Spinal cord (tissue), 10 donors: Measurements from ENCODE around the gene KRT27. TPM values are rescaled to one million over a fixed set of nuclear protein-coding genes. Genes with fewer than 3 reads are reported as not detected.
"Not testable (repeated sequence)": the region's sequence is repeated elsewhere in the genome, so short reads cannot be mapped to it uniquely, and the experiment has no call there.

Experiments
- DNase-seq, 6 donors: peaks; one replicate each; pipeline versions ENCODE4 v3.0.0 to v3.0.0-alpha.2; 2013 to 2015; ENCODE audit warnings: low spot score in 6 of 6, low read depth in 4 of 6
- H3K27ac ChIP-seq: one replicate; pipeline ENCODE4 v1.5.1; 2013; ENCODE audit warnings: low read depth, low read length, control low read depth
- H3K27me3 ChIP-seq: one replicate; pipeline ENCODE4 v1.6.1; 2013; ENCODE audit warnings: low read length; ENCODE audit not compliant: control insufficient read depth, insufficient read depth
- H3K36me3 ChIP-seq: one replicate; pipeline ENCODE4 v1.6.1; 2013; ENCODE audit warnings: low read length; ENCODE audit not compliant: control insufficient read depth, insufficient read depth
- H3K4me1 ChIP-seq: one replicate; pipeline ENCODE4 v1.6.1; 2013; ENCODE audit warnings: low read length; ENCODE audit not compliant: control insufficient read depth, insufficient read depth
- H3K4me3 ChIP-seq: one replicate; pipeline ENCODE4 v1.5.1; 2013; ENCODE audit warnings: low read depth, low read length, control low read depth
- H3K9me3 ChIP-seq: one replicate; pipeline ENCODE4 v1.6.1; 2013; ENCODE audit warnings: low read length; ENCODE audit not compliant: control insufficient read depth, insufficient read depth
- WGBS: methylation state at CpG from one replicate; pipeline ENCODE4 v1.1.5; 2013; ENCODE audit warnings: missing lambda C conversion rate; ENCODE audit not compliant: insufficient coverage; 5-methylcytosine and 5-hydroxymethylcytosine counted together
- polyA plus RNA-seq, 2 donors: library from polyadenylated mRNA; unstranded; fragments of 120-200 nt; gene quantifications; one replicate each; pipeline ENCODE4 v1.2.1, GENCODE V29; 2013; ENCODE audit not compliant: insufficient read length in 2 of 2
- total RNA-seq, 2 donors: library from RNA; depleted of rRNA in 1 of 2; stranded (reverse); fragments of 120-200 nt in 1 of 2; fragments of >200 nt in 1 of 2; gene quantifications; one replicate each; pipeline versions ENCODE4 v1.2.3 to v1.2.4, GENCODE V29; 2013 to 2014
- donor health status: healthy.

KRT27 gene
- total and polyA plus RNA-seq, 4 donors, result not detected

- WGBS, result no CpG with 5 or more reads among the region's 2 CpGs
- no peak overlapping the region for H3K27ac ChIP-seq
- H3K9me3 ChIP-seq, result peaks cover 3% of the 10 kb centered on the region
- no peak for DNase-seq
- no peaks in the 10 kb centered on the region for H3K36me3 ChIP-seq
- no peaks in the 10 kb centered on the region for H3K4me1 ChIP-seq
- H3K27me3 ChIP-seq, result peaks cover 2% of the 10 kb centered on the region
- H3K4me3 ChIP-seq, result no peak overlapping the region
These were observed 16.7 kb downstream of the KRT27 start for GRCh38 chr17:40765657-40766056.

GRCh38 chr17:40763752-40764151 is 18.6 kb downstream of the KRT27 start:
- no peak overlapping the region for H3K4me3 ChIP-seq
- peaks cover 9% of the 10 kb centered on the region for H3K9me3 ChIP-seq
- H3K27me3 ChIP-seq, result no peaks in the 10 kb centered on the region
- H3K27ac ChIP-seq, result no peak overlapping the region
- H3K36me3 ChIP-seq, result no peaks in the 10 kb centered on the region
- no CpG with 5 or more reads among the region's 1 CpG for WGBS
- H3K4me1 ChIP-seq, result no peaks in the 10 kb centered on the region
- DNase-seq, result no peak

DNA sequence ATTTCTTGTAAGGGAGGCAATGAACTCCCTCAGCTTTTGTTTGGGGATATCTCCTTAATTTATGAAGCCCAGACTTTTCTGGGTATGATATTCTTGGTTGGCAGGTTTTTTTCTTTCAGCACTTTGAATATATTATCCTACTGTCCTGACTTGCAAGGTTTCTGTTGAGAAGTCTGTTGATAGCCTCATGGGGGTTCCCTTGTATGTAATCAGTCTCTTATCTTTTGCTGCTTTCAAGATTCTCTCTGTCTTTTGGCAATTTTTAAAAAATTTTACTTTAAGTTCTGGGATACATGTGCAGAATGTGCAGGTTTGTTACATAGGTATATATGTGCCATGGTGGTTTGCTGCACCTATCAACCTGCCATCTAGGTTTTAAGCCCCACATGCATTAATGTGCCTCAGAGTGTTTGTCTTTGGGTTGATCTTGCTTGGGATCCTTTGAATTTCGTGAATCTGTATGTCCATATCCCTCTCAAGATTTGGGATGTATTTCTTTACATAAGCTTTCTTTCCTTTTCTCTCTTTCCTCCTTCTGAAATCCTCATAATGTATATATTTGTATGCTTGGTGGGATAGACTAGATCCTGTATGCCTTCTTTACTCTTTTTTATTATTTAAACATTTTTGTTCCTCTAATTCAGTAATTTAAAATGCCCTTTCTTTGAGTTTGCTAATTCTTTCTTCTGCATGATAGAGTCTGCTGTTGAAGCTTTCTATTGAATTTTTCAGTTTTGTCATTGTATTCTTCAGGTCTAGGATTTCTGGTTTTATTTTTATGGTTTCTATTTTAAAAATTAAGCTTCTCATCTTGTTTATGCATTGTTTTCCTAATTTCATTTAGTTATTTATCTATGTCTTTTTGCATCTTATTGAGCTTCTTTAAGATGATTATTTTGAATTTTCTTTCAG is 22.0 kb downstream of the KRT27 start:
- H3K36me3 ChIP-seq, result no peaks in the 10 kb centered on the region

GRCh38 chr17:40755231-40755630 is 27.1 kb downstream of the KRT27 start, which contains the start of gene KRT25:
Gene KRT25, minus strand, starts transcription at chr17:40755331. Its CDS starts 60 bp downstream, at chr17:40755271.
- 90% methylated on average over 3 of the region's 4 CpGs for WGBS
- no peaks in the 10 kb centered on the region for H3K36me3 ChIP-seq
- H3K4me1 ChIP-seq, result no peaks in the 10 kb centered on the region
- no peak within 1 kb of the TSS for H3K4me3 ChIP-seq
- peak in 1 of 6 donors; percentile 5 for DNase-seq
- H3K27me3 ChIP-seq, result no peaks in the 10 kb centered on the region
- no peak within 1 kb of the TSS for H3K27ac ChIP-seq
- peaks cover 2% of the 10 kb centered on the region for H3K9me3 ChIP-seq

More for the DNA sequence above, 22.0 kb downstream of the KRT27 start:
- DNase-seq, result no peak
- no CpG with 5 or more reads among the region's 1 CpG for WGBS
- H3K9me3 ChIP-seq, result peaks cover 9% of the 10 kb centered on the region
- no peak overlapping the region for H3K27ac ChIP-seq
- no peak overlapping the region for H3K4me3 ChIP-seq
- H3K27me3 ChIP-seq, result no peaks in the 10 kb centered on the region
- no peaks in the 10 kb centered on the region for H3K4me1 ChIP-seq

DNA sequence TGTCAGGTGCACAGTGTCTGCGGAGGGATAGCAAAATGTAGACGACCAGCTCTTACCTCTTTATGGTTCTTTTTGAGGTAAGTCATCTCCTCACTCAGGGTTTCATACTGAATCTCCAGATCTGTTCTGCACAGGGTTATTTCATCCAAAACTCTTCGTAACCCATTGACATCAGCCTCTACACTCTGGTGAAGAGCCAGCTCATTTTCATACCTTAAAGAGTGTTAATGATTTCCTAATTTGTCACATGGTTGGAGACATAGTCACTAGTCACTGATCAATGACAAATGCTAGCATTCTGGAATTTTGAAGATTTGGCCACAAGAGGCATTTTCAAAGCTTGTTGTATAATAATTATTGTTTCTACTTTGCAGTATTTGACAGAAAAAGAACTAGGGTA is 28.5 kb downstream of the KRT27 start:
- no peak for DNase-seq
- Histone ChIP-seq H3K4me3 (no peak overlapping the region), H3K27me3 (no peaks in the 10 kb centered on the region), H3K27ac (no peak overlapping the region), H3K9me3 (no peaks in the 10 kb centered on the region), H3K4me1 (no peaks in the 10 kb centered on the region), H3K36me3 (no peaks in the 10 kb centered on the region)
- no CpG with 5 or more reads among the region's 3 CpGs for WGBS

DNA sequence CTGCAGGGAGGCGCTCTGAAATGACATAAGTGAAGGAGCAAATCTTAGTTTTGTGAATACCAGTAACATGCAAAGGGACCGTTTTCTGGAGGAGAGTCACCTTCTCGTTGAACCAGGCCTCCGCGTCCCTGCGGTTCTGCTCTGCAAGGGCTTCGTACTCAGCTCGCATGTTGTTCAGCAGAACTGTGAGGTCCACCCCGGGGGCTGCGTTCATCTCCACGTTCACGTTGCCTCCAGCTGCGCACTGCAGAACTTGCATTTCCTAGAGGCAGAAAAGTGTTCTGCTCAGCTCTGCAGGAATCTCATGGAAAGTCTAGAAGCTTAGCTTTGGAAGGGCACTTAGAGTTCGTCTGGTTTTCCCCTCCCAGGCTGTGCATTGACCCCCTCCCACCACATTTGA is 31.3 kb downstream of the KRT27 start:
- no peak for DNase-seq
- 80% methylated on average over 13 of the region's 14 CpGs for WGBS
- H3K36me3 ChIP-seq, result no peaks in the 10 kb centered on the region
- H3K9me3 ChIP-seq, result no peaks in the 10 kb centered on the region
- H3K27ac ChIP-seq, result no peak overlapping the region
- no peaks in the 10 kb centered on the region for H3K27me3 ChIP-seq
- H3K4me3 ChIP-seq, result no peak overlapping the region
- no peaks in the 10 kb centered on the region for H3K4me1 ChIP-seq

GRCh38 chr17:40750391-40750790 is 32.0 kb downstream of the KRT27 start:
- no peak for DNase-seq
- H3K27me3 ChIP-seq, result no peaks in the 10 kb centered on the region
- no CpG with 5 or more reads among the region's 6 CpGs for WGBS

DNA sequence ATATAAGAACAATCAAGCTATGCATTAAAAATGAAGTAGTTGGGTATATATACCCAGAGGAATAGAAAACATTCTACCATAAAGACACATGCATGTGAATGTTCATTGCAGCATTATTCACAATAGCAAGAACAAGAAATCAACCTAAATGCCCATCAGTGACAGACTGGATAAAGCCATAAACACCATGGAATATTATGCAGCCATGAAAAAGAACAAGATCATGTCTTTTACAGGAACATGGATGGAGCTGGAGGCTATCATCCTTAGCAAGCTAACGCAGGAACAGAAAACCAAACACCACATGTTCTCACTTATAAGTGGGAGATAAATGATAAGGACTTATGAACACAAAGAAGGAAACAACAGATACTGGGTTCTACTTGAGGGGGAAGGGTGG is 33.7 kb downstream of the KRT27 start:
- not testable (repeated sequence) for DNase-seq, H3K27me3 ChIP-seq, H3K4me3 ChIP-seq, H3K9me3 ChIP-seq, H3K4me1 ChIP-seq, H3K27ac ChIP-seq, H3K36me3 ChIP-seq
- no CpG with 5 or more reads among the region's 1 CpG for WGBS

More at GRCh38 chr17:40750391-40750790, 32.0 kb downstream of the KRT27 start:
- H3K36me3 ChIP-seq, result no peaks in the 10 kb centered on the region
- no peaks in the 10 kb centered on the region for H3K4me1 ChIP-seq
- H3K27ac ChIP-seq, result no peak overlapping the region
- no peak overlapping the region for H3K4me3 ChIP-seq
- H3K9me3 ChIP-seq, result no peaks in the 10 kb centered on the region

GRCh38 chr17:40738553-40738952 is 43.8 kb downstream of the KRT27 start:
- H3K9me3 ChIP-seq, result no peaks in the 10 kb centered on the region
- DNase-seq, result no peak
- no peak overlapping the region for H3K4me3 ChIP-seq
- H3K27me3 ChIP-seq, result peaks cover 2% of the 10 kb centered on the region
- 41% methylated on average over 4 of the region's 4 CpGs for WGBS
- H3K4me1 ChIP-seq, result no peaks in the 10 kb centered on the region
- no peaks in the 10 kb centered on the region for H3K36me3 ChIP-seq
- H3K27ac ChIP-seq, result no peak overlapping the region

- no peak for DNase-seq
- no peak overlapping the region for H3K4me3 ChIP-seq
- no peaks in the 10 kb centered on the region for H3K9me3 ChIP-seq
- H3K27me3 ChIP-seq, result no peaks in the 10 kb centered on the region
- H3K4me1 ChIP-seq, result no peaks in the 10 kb centered on the region
- WGBS, result no CpG with 5 or more reads among the region's 1 CpG
- H3K36me3 ChIP-seq, result no peaks in the 10 kb centered on the region
- no peak overlapping the region for H3K27ac ChIP-seq
These were observed 47.3 kb downstream of the KRT27 start for GRCh38 chr17:40735016-40735415.
